ENCODE measurements around the gene HRK.

Gene HRK

DNA sequence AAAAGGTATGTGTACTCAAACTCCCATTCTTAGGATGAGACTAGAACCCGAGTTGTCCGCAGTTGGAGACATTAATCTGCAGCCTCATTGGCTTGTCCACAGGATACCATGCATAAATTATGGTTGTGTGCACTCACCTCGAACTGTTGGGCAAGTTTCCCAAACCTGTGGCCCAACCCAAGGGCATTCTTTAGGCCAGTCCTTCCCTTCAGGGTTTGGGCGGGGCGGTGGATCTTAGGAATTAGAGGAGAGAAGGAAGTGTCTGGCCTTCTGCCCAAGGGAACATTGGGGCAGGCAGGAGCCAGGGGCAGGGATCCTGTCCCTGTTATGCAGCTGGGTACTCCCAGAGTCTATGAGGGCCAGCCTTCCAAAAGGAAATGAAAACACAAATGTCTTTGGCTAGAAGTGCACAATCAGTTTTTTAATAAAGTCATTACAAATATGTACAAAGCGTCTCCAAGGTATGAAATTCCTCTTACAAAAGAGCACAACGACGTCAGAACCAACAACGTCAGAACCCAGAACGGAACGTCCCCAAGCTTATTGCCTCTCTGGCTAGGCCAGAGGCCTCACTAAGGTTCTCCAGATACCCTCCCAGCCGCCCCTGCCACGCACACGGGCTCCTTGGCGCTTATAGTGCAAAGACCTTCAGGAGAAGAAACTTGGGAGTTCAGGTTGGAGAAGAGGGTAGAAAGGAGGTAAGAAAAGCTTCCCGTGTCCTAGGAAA, 25.3 kb downstream of the HRK start:
- DNase-seq (ENCODE audit: low spot score): no peak
- TF ChIP-seq, protein P1, sequence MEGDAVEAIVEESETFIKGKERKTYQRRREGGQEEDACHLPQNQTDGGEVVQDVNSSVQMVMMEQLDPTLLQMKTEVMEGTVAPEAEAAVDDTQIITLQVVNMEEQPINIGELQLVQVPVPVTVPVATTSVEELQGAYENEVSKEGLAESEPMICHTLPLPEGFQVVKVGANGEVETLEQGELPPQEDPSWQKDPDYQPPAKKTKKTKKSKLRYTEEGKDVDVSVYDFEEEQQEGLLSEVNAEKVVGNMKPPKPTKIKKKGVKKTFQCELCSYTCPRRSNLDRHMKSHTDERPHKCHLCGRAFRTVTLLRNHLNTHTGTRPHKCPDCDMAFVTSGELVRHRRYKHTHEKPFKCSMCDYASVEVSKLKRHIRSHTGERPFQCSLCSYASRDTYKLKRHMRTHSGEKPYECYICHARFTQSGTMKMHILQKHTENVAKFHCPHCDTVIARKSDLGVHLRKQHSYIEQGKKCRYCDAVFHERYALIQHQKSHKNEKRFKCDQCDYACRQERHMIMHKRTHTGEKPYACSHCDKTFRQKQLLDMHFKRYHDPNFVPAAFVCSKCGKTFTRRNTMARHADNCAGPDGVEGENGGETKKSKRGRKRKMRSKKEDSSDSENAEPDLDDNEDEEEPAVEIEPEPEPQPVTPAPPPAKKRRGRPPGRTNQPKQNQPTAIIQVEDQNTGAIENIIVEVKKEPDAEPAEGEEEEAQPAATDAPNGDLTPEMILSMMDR (IDR thresholded peaks at IDR 0.05; ENCODE audit: extremely low read depth, missing control alignments): no peak

DNA sequence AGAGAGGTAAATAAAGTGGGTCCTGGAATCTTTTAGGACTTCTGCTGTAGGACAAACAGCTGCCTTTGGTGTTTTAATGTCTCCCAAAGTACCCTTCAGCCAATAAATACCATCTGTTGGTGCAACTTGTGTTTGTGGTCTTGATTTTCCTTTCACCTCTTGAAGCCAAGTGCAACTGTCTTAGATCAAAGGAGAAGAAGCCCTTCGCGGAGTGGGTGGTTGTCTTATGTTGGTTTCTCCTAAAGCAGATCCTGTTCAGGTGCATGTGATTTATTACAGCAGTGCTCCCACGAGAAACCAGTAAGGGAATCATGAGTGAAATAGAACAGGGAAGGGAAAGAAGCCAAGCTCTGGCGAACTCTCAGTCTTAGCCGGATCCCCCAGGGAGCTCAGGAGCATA, 27.7 kb downstream of the HRK start:
- no peak for DNase-seq (ENCODE audit: low spot score)
- TF ChIP-seq, protein P1 (IDR thresholded peaks at IDR 0.05; ENCODE audit: extremely low read depth, missing control alignments): no peak

DNA sequence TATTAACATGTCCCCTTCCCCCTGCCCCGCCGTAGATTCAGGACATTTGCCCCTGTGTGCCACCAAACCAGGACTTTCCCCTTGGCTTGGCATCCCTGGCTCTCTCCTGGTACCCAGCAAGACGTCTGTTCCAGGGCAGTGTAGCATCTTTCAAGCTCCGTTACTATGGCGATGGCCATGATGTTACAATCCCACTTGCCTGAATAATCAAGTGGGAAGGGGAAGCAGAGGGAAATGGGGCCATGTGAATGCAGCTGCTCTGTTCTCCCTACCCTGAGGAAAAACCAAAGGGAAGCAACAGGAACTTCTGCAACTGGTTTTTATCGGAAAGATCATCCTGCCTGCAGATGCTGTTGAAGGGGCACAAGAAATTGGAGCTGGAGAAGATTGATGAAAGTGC, 28.9 kb downstream of the HRK start:
- TF ChIP-seq, protein P1 (IDR thresholded peaks at IDR 0.05; ENCODE audit: extremely low read depth, missing control alignments): no peak
- no peak for DNase-seq (ENCODE audit: low spot score)

DNA sequence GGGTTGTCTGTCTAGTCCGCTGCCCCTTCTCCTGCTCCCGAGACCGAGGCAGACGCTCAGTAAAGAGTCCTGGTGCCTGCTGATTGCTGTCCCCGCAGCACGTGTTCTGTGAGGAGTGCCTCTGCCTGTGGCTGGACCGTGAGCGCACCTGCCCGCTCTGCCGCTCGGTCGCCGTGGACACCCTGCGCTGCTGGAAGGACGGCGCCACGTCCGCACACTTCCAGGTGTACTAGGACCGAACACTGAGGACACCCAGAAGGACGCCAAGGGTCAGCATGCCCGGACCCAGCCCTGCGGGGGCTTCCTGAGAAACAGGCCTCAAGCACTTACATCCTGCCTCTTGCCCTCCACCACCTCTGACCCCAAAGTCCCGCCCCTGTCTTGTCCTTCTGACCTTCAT, 32.0 kb downstream of the HRK start:
- no peak for DNase-seq (ENCODE audit: low spot score)
- TF ChIP-seq, protein P1 (IDR thresholded peaks at IDR 0.05; ENCODE audit: extremely low read depth, missing control alignments): no peak

DNA sequence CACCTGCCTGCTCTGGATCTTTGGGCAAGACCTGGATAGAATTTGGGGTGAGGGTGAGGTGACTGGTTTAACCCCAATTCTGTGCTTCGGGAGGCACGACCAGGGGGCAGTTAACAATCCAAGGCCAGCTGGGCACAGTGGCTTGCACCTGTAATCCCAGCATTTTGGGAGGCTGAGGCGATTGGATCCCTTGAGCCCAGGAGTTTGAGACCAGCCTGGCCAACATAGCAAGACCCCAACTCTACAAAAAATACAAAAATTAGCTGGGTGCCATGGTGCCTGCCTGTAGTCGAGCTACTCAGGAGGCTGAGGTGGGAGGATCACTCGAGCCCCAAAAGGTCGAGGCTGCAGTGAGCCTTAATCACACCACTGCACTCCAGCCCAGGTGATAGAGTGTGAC, 38.2 kb downstream of the HRK start:
- TF ChIP-seq, protein P1 (IDR thresholded peaks at IDR 0.05; ENCODE audit: extremely low read depth, missing control alignments): no peak

DNA sequence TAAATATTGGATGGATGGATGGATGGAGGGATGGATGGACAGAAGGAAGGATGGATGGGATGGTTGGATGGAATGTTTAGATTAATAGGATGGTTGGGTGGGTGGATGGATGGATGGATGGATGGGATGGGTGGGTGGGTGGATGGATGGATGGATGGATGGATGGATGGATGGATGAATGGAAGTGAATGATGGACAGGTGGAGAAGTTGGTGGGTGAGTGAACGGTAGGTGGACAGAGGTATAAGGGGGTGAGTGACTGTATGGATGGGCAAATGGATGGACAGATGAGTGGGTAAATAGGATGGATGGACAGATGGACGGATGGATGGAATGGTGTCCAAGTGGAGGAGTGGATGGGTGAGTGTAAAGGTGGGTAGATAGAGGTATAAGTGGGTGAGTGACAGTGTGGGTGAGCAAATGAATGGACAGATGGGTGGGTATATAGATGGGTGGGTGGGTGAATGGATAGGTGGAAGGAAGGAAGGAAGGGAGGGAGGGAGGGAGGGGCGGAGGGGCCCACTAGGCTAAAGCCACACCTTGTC, 41.9 kb downstream of the HRK start:
- TF ChIP-seq, protein P1 (IDR thresholded peaks at IDR 0.05; ENCODE audit: extremely low read depth, missing control alignments): no peak

More for the DNA sequence above, 38.2 kb downstream of the HRK start:
- DNase-seq (ENCODE audit: low spot score): no peak

DNA sequence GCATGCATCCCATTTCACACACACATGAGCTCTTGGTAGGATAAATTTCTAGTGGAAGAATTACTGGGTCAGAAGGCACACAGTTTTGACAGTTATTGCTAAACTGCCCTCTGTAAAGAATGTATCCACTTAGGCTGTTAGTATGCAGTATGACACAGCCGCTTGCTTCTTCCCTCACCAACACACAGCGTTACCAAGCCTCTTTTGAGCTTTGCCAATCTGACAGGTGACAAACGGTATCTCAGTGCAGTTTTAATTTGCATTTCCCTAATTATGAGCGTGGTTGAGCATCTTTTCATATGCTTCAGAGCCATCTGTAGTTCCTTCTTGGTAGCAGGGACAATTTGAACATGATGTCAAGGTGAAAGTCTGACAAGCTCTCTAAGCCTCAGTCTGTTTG, 42.9 kb downstream of the HRK start:
- TF ChIP-seq, protein P1 (IDR thresholded peaks at IDR 0.05; ENCODE audit: extremely low read depth, missing control alignments): no peak
- no peak for DNase-seq (ENCODE audit: low spot score)

More for the DNA sequence above, 41.9 kb downstream of the HRK start:
- no peak for DNase-seq (ENCODE audit: low spot score)

Measured in GM20000 (cell line).